HL-60 (cell line): ENCODE results near the gene TBX10.

Source experiments
- DNase-seq, 2 experiments: peaks; one replicate each; pipeline ENCODE4 v3.0.0-alpha.2; 2010 to 2020; ENCODE audit warnings: low read depth in 1 of 2, low spot score in 1 of 2
- H3K27ac ChIP-seq: fragments of 250-450 bp; sonication (Bioruptor Pico); replicated peaks from 2 replicates; pipeline ENCODE4 v1.5.1; 2020; ENCODE audit warnings: mild to moderate bottlenecking, moderate library complexity
- H3K27me3 ChIP-seq: fragments of 250-450 bp; sonication (Bioruptor Pico); 2 replicates; pipeline ENCODE4 v1.5.1; 2021; ENCODE audit warnings: mild to moderate bottlenecking, moderate library complexity; ENCODE audit not compliant: insufficient read depth, poor library complexity, severe bottlenecking
- H3K4me3 ChIP-seq: replicated peaks from 2 replicates; pipeline ENCODE4 v1.5.1; 2011; ENCODE audit warnings: mild to moderate bottlenecking, control low read depth, low read length; ENCODE audit not compliant: insufficient read depth
- CTCF ChIP-seq: IDR thresholded peaks from one replicate; pipeline ENCODE4 v1.5.1; 2011; ENCODE audit warnings: low read length, control low read depth, inconsistent platforms; ENCODE audit not compliant: insufficient read depth
- GABPA ChIP-seq: IDR thresholded peaks from 2 replicates; pipeline ENCODE4 v1.6.1; 2012; ENCODE audit warnings: low read depth
- POLR2AphosphoS5 ChIP-seq: IDR thresholded peaks from 2 replicates; pipeline ENCODE4 v1.6.1; 2012; ENCODE audit warnings: low read depth
- REST ChIP-seq: IDR thresholded peaks from 2 replicates; pipeline ENCODE4 v1.6.1; 2012; ENCODE audit warnings: low read depth; ENCODE audit not compliant: insufficient replicate concordance
- SPI1 ChIP-seq: IDR thresholded peaks from 2 replicates; pipeline ENCODE4 v1.6.1; 2012; ENCODE audit warnings: low read depth, mild to moderate bottlenecking, borderline replicate concordance

Gene TBX10

GRCh38 chr11:67673902-67674301 is 34.3 kb upstream of the TBX10 start:
- Histone ChIP-seq H3K4me3 (no peak overlapping the region), H3K27me3 (no peaks in the 10 kb centered on the region), H3K27ac (no peak overlapping the region)
- no peak for DNase-seq
- TF ChIP-seq REST (no peak), CTCF (no peak), SPI1 (no peak), GABPA (no peak), POLR2AphosphoS5 (no peak)

- DNase-seq, result no peak
- Histone ChIP-seq H3K4me3 (no peak overlapping the region), H3K27me3 (no peaks in the 10 kb centered on the region), H3K27ac (no peak overlapping the region)
- TF ChIP-seq CTCF (no peak), POLR2AphosphoS5 (no peak), REST (no peak), SPI1 (no peak), GABPA (no peak)
These were observed 33.8 kb upstream of the TBX10 start for GRCh38 chr11:67673358-67673757.

GRCh38 chr11:67671211-67671520 is 31.6 kb upstream of the TBX10 start:
- DNase-seq, result no peak
- Histone ChIP-seq H3K4me3 (no peak overlapping the region), H3K27ac (no peak overlapping the region), H3K27me3 (no peaks in the 10 kb centered on the region)
- TF ChIP-seq GABPA (no peak), POLR2AphosphoS5 (no peak), SPI1 (no peak), REST (no peak), CTCF (no peak)
